Measurements from ENCODE around the gene EPB41L2. TPM values are rescaled to one million over a fixed set of nuclear protein-coding genes. Genes with fewer than 3 reads are reported as not detected.

The EPB41L2 gene
- total RNA-seq, 3 donors from 2014 or later (not counting 1 experiment from before 2014, with no cell fraction given): 6.8 to 11.4 (median 11.0) TPM

DNA sequence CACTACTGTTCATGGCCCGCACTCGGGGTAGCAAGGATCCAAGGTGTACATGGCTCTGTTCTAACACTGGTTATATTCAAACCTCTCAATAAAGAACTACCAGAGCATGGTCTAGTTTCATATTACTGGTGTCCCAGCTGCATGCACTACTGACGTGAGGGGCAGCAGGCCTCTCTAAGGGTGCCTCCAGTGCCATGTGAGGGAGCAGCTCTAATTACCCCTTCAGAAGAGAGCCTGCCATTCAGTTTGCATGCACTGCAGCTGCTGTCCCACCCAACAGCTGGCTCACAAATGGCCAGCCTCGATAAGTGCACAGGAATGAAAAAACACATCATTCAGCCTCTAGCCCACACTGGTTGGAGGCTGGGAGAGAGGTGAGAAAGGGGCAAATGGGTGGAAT is 150.6 kb downstream of the EPB41L2 start:
- H3K36me3 Mint-ChIP-seq: no peaks in the 10 kb centered on the region
- TF ChIP-seq, protein P1, sequence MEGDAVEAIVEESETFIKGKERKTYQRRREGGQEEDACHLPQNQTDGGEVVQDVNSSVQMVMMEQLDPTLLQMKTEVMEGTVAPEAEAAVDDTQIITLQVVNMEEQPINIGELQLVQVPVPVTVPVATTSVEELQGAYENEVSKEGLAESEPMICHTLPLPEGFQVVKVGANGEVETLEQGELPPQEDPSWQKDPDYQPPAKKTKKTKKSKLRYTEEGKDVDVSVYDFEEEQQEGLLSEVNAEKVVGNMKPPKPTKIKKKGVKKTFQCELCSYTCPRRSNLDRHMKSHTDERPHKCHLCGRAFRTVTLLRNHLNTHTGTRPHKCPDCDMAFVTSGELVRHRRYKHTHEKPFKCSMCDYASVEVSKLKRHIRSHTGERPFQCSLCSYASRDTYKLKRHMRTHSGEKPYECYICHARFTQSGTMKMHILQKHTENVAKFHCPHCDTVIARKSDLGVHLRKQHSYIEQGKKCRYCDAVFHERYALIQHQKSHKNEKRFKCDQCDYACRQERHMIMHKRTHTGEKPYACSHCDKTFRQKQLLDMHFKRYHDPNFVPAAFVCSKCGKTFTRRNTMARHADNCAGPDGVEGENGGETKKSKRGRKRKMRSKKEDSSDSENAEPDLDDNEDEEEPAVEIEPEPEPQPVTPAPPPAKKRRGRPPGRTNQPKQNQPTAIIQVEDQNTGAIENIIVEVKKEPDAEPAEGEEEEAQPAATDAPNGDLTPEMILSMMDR (IDR thresholded peaks at IDR 0.05): no peak
- H3K9me3 Mint-ChIP-seq: no peaks in the 10 kb centered on the region
- no peak overlapping the region for H3K27ac Mint-ChIP-seq
- no peak overlapping the region for H3K4me3 Mint-ChIP-seq
- peaks cover 0 to 5% of the 10 kb centered on the region in 2 donors for H3K27me3 Mint-ChIP-seq (ENCODE audit: low read depth in 2 of 2)
- DNase-seq (no peak), ATAC-seq (no peak)
- Histone ChIP-seq H3K27ac (ENCODE audit: low read length) (no peak overlapping the region), H3K4me1 (ENCODE audit: control insufficient read depth, insufficient read depth, low read length) (no peaks in the 10 kb centered on the region), H3K27me3 (ENCODE audit: control insufficient read depth, insufficient read depth, low read length) (no peaks in the 10 kb centered on the region), H3K4me3 (ENCODE audit: low read length) (no peak overlapping the region), H3K36me3 (ENCODE audit: control insufficient read depth, insufficient read depth, low read length) (no peaks in the 10 kb centered on the region), H3K9me3 (ENCODE audit: control insufficient read depth, insufficient read depth, low read length) (no peaks in the 10 kb centered on the region)
- WGBS (ENCODE audit: insufficient coverage): 94% methylated on average over 3 of the region's 4 CpGs
- peaks cover 6% of the 10 kb centered on the region in 2 donors for H3K4me1 Mint-ChIP-seq
- intact Hi-C loops (cut with micrococcal nuclease): no loop called here

DNA sequence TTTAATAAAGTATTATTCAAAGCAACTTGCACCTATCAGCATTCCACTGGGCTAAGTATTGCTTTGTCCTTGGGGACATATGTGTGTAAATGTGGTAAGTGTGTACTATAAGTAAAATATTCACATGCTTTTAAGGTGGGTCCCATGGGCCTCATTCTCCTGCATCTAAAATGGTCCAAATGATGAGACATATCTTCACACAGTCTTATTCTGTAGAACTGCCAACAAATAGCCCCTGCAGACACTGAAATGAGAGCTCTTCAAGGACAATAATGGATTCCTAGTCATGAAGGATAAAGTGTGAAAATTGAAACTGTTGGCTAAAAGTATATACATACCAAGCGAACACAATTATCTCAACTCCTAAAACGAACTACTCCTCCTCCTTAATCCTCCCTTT is 154.1 kb downstream of the EPB41L2 start:
- no peak for ATAC-seq
- no peaks in the 10 kb centered on the region for H3K27me3 ChIP-seq (ENCODE audit: control insufficient read depth, insufficient read depth, low read length)
- no CpG with 5 or more reads among the region's 2 CpGs for WGBS (ENCODE audit: insufficient coverage)
- no peaks in the 10 kb centered on the region for H3K9me3 ChIP-seq (ENCODE audit: control insufficient read depth, insufficient read depth, low read length)
- Mint-ChIP-seq H3K9me3 (no peaks in the 10 kb centered on the region), H3K4me1 (peaks cover 6% of the 10 kb centered on the region in 2 donors), H3K27me3 (ENCODE audit: low read depth in 2 of 2) (peaks cover 0 to 5% of the 10 kb centered on the region in 2 donors), H3K27ac (no peak overlapping the region), H3K36me3 (no peaks in the 10 kb centered on the region), H3K4me3 (no peak overlapping the region)
- no peak overlapping the region for H3K4me3 ChIP-seq (ENCODE audit: low read length)
- no peaks in the 10 kb centered on the region for H3K36me3 ChIP-seq (ENCODE audit: control insufficient read depth, insufficient read depth, low read length)
- H3K27ac ChIP-seq (ENCODE audit: low read length): no peak overlapping the region
- no peak for DNase-seq
- no peaks in the 10 kb centered on the region for H3K4me1 ChIP-seq (ENCODE audit: control insufficient read depth, insufficient read depth, low read length)
- TF ChIP-seq, protein P1 (IDR thresholded peaks at IDR 0.05): no peak
- intact Hi-C loops (cut with micrococcal nuclease): no loop called here

DNA sequence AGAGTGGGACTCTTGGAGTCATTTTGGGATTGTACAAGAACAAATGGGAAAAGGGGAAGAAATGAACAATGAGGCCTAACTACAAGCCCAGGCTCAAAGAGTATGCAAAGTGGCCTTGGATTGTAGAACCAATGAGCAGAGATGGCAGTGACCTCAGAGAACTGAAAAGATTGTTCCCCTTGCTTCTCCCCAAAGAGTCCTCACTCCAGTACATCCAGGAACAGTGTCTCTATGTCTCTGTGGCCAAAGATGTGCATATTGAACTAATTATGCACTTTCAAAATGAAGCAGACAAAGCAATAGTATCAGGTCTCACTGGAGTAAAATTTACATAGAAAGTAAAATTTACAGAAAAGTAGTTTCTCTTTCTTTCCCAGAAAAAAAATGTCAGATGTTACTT is 154.9 kb downstream of the EPB41L2 start:
- ATAC-seq (no peak), DNase-seq (no peak)
- Mint-ChIP-seq H3K27me3 (ENCODE audit: low read depth in 2 of 2) (peaks cover 0 to 5% of the 10 kb centered on the region in 2 donors), H3K27ac (no peak overlapping the region), H3K9me3 (no peaks in the 10 kb centered on the region), H3K36me3 (no peaks in the 10 kb centered on the region), H3K4me1 (peaks cover 2% of the 10 kb centered on the region in 2 donors), H3K4me3 (no peak overlapping the region)
- Histone ChIP-seq H3K27ac (ENCODE audit: low read length) (no peak overlapping the region), H3K36me3 (ENCODE audit: control insufficient read depth, insufficient read depth, low read length) (no peaks in the 10 kb centered on the region), H3K4me1 (ENCODE audit: control insufficient read depth, insufficient read depth, low read length) (no peaks in the 10 kb centered on the region), H3K27me3 (ENCODE audit: control insufficient read depth, insufficient read depth, low read length) (no peaks in the 10 kb centered on the region), H3K4me3 (ENCODE audit: low read length) (no peak overlapping the region), H3K9me3 (ENCODE audit: control insufficient read depth, insufficient read depth, low read length) (no peaks in the 10 kb centered on the region)
- intact Hi-C loops (cut with micrococcal nuclease): no loop called here
- TF ChIP-seq, protein P1 (IDR thresholded peaks at IDR 0.05): no peak

DNA sequence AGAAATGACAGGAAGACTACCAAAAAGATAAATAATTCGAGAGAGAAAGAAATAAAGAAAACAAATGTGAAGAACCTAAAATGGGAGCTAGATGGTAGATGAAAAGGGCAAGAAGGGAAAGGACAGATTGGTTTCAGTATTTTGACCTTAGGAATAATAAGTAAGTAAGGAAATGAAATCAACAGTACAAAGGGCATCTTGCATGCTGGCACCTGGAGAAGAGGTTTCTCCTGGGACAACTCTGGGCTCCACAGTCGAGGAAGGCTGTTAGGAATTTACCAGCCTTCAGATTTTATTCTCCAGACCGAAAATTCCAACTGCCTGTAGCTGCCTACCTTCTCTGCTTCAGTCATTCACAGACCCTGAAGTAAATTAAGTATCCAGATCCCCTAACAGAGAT is 155.4 kb downstream of the EPB41L2 start:
- Histone ChIP-seq H3K27me3 (ENCODE audit: control insufficient read depth, insufficient read depth, low read length) (no peaks in the 10 kb centered on the region), H3K4me3 (ENCODE audit: low read length) (no peak overlapping the region), H3K36me3 (ENCODE audit: control insufficient read depth, insufficient read depth, low read length) (no peaks in the 10 kb centered on the region), H3K4me1 (ENCODE audit: control insufficient read depth, insufficient read depth, low read length) (no peaks in the 10 kb centered on the region), H3K9me3 (ENCODE audit: control insufficient read depth, insufficient read depth, low read length) (no peaks in the 10 kb centered on the region), H3K27ac (ENCODE audit: low read length) (no peak overlapping the region)
- H3K27ac Mint-ChIP-seq: no peak overlapping the region
- H3K36me3 Mint-ChIP-seq: no peaks in the 10 kb centered on the region
- H3K9me3 Mint-ChIP-seq: no peaks in the 10 kb centered on the region
- peaks cover 0 to 4% of the 10 kb centered on the region in 2 donors for H3K27me3 Mint-ChIP-seq (ENCODE audit: low read depth in 2 of 2)
- TF ChIP-seq, protein P1 (IDR thresholded peaks at IDR 0.05): no peak
- ATAC-seq: no peak
- 83% methylated on average over 3 of the region's 3 CpGs for WGBS (ENCODE audit: insufficient coverage)
- intact Hi-C loops (cut with micrococcal nuclease): no loop called here
- DNase-seq: no peak
- H3K4me1 Mint-ChIP-seq: no peaks in the 10 kb centered on the region
- no peak overlapping the region for H3K4me3 Mint-ChIP-seq

Data from natural killer cell (primary cell).